Mucosa of stomach (tissue), 1 donor: Measurements from ENCODE around the gene LCP2.

Experiments
- H3K27me3 ChIP-seq: one replicate; pipeline ENCODE4 v1.7.0; 2013; ENCODE audit warnings: mild to moderate bottlenecking, low read length; ENCODE audit not compliant: control insufficient read depth, insufficient read depth
- H3K36me3 ChIP-seq: one replicate; pipeline ENCODE4 v1.7.0; 2013; ENCODE audit warnings: low read length; ENCODE audit not compliant: control insufficient read depth, insufficient read depth
- H3K4me1 ChIP-seq: one replicate; pipeline ENCODE4 v1.7.0; 2013; ENCODE audit warnings: mild to moderate bottlenecking, low read length; ENCODE audit not compliant: control insufficient read depth, insufficient read depth
- H3K4me3 ChIP-seq: one replicate; pipeline ENCODE4 v1.7.0; 2013; ENCODE audit warnings: low read length
- H3K9ac ChIP-seq: one replicate; pipeline ENCODE4 v1.7.0; 2013; ENCODE audit warnings: mild to moderate bottlenecking, low read length, moderate library complexity
- H3K9me3 ChIP-seq: one replicate; pipeline ENCODE4 v1.7.0; 2013; ENCODE audit warnings: mild to moderate bottlenecking, low read length, moderate library complexity; ENCODE audit not compliant: control insufficient read depth
- donor health status: Pancreatic carcinoma.

LCP2 gene

DNA sequence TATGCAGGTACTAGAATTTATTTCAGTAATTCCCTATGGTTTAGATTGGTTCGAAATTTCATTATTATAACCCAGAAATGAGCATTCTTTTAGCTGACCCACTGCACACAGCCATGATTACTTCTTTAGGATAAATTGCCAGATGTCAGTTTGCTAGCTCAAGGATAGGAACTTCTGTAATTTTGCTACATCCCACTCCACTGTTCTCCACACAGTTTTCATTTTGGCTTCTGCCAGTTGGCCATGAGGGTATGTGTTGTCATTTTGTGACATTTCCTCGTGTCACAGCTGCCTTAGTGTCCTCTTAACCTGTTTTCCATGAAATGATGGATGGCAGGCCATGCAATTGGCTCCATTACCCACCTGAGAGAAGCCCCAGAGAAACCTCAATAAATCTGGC is 16.2 kb upstream of the LCP2 start:
- no peaks in the 10 kb centered on the region for H3K27me3 ChIP-seq
- no peaks in the 10 kb centered on the region for H3K9me3 ChIP-seq
- peaks cover 4% of the 10 kb centered on the region for H3K4me1 ChIP-seq
- H3K4me3 ChIP-seq: no peak overlapping the region
- no peaks in the 10 kb centered on the region for H3K36me3 ChIP-seq
- H3K9ac ChIP-seq: no peak overlapping the region

DNA sequence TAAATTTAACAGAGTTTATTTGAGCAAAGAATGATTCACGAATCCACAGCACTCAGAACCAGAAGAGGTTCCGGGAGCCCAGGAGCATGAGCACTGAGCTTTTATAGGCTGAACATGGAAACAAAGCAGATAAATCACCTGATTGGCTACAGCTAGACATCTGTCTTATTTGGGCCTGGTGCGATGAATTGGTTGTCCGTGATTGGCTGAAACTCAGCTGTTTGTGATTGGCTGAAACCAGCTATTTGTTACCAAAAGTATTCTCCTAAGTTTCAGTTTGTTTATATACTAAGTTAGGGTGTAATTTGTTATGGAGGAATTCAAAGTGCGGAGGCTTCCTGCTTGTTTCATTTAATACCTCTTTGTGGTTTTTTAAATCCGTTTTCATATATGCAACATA is 15.8 kb upstream of the LCP2 start:
- no peak overlapping the region for H3K9ac ChIP-seq
- H3K27me3 ChIP-seq: no peaks in the 10 kb centered on the region
- no peak overlapping the region for H3K4me3 ChIP-seq
- no peaks in the 10 kb centered on the region for H3K36me3 ChIP-seq
- peaks cover 4% of the 10 kb centered on the region for H3K4me1 ChIP-seq
- H3K9me3 ChIP-seq: no peaks in the 10 kb centered on the region

DNA sequence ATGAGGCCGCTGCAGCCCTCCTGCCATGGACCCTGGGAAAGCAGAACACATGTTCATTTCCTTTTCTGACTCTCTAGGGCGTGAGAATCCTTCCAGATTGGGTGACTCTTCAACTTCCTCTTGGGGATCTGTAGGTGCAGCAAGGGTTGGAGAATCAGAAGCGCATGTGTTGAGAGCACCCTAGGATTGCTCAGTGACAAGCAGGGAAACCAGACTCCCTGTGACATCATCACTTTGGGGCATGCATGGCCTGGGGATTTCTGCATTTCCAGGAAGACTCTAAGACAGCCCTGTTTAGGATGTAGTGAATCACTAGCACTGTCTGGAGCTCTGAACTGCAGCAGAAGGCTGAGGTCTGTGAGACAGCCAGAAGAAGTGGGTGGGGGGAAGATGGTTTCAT is 15.1 kb upstream of the LCP2 start:
- no peak overlapping the region for H3K4me3 ChIP-seq

DNA sequence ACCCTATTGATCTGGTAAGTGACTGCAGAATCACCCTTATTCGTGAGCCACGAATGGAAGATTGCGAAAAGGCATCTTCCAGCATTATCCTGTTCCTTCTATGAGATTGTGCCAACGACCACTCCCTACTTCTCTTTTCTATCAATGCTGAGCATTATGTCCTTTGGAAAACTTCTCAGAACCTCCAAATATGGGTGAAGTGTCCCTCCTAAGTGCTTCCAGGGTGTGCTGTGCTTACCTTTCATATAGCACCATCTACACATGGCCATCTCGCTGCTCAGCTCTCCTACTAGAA is 14.7 kb upstream of the LCP2 start:
- no peaks in the 10 kb centered on the region for H3K27me3 ChIP-seq
- peaks cover 10% of the 10 kb centered on the region for H3K4me1 ChIP-seq
- H3K9me3 ChIP-seq: no peaks in the 10 kb centered on the region
- no peak overlapping the region for H3K4me3 ChIP-seq
- H3K9ac ChIP-seq: no peak overlapping the region
- no peaks in the 10 kb centered on the region for H3K36me3 ChIP-seq

More for the DNA sequence above, 15.1 kb upstream of the LCP2 start:
- no peaks in the 10 kb centered on the region for H3K27me3 ChIP-seq
- no peaks in the 10 kb centered on the region for H3K36me3 ChIP-seq
- H3K9ac ChIP-seq: no peak overlapping the region
- peaks cover 6% of the 10 kb centered on the region for H3K4me1 ChIP-seq
- no peaks in the 10 kb centered on the region for H3K9me3 ChIP-seq

DNA sequence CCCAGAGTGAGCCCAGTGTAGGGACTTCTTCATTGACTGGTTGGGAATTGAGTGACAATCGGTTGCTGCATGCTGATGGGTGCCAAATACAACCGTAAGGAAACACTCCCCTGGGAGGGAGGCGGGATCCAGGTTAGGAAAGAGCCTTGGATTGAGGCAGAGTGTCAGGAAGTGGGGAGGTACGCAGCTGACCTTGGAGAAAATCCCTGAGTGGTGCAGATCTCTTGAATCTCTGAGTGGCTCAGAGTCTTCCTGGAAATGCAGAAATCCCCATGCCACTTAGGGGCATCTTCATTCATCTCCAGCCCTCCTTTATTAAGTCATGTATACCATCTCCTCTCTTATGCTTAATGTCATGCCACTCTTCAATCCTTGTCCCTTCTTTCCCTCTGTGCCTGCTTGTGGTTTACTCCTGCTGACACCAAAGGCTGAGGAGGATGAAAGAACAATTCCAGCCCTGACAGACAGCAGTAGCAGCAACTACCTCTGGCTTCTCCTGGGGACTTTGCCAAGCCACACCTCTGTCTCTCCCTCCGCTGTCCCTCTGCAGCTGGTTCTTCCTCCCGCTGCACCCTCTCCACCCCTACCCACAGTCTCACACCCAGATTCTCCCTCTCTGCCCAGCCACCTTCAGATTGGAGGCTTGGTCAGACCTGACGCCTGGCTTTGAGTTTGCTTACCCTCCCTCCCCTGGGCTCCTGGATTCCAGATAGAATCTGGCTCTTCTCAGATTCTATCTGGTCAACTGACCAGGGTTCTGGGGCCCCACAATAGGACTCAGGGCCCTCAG is 14.1 kb upstream of the LCP2 start:
- H3K36me3 ChIP-seq: no peaks in the 10 kb centered on the region
- H3K4me1 ChIP-seq: peaks cover 13% of the 10 kb centered on the region
- no peak overlapping the region for H3K9ac ChIP-seq
- H3K9me3 ChIP-seq: no peaks in the 10 kb centered on the region
- no peaks in the 10 kb centered on the region for H3K27me3 ChIP-seq
- no peak overlapping the region for H3K4me3 ChIP-seq

DNA sequence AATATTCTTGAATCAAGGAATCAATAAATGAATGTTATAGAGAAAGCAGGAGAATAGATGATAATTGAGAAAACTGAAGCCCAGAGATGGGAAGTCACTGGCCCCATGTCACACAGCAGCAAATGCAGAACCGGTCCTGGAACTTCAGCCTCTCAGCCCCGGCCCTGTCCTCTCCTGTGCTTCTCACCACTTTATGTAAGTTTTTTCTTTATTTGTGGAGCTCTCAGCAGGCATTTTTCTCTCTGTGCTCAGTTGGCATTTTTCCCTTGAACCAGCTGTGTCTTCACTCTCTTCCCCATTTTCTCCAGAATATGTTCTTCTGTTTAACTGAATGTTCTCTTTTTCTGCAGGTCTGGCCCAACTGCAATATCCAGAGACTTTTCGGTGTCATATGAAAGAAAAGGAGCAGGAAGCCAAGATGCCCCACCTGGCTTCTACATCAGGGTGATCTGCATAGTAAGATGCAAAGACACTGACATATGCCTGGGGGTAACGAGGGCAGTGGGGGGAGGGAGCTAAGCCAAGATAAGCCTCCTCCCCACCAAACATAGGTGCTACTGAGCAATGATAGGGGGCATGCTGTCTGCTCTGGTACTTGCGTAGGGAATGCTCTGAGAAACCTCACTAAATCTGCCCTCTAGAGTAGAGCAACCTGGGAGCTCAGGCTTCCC is 12.8 kb upstream of the LCP2 start:
- Histone ChIP-seq H3K9me3 (no peaks in the 10 kb centered on the region), H3K4me3 (no peak overlapping the region), H3K9ac (no peak overlapping the region), H3K36me3 (no peaks in the 10 kb centered on the region), H3K4me1 (peaks cover 13% of the 10 kb centered on the region), H3K27me3 (no peaks in the 10 kb centered on the region)

DNA sequence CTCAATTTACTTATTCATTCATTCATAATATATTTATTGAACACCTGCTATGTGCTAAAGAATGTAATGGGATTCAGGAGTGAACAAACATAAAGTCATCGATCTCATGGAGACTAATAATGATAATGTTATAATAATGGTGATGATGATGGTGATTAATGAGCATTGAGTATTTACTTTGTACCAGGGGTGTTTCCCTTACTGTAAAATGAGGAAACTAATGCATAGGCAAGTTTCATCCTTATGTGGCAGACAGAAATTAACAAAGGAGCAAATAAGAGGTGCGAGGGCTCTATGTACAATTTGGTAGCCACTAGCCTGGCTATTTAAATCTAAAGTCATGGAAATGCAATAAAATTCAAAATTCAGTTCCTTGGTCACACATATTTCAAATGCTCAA is 11.1 kb upstream of the LCP2 start:
- H3K4me1 ChIP-seq: peaks cover 13% of the 10 kb centered on the region

DNA sequence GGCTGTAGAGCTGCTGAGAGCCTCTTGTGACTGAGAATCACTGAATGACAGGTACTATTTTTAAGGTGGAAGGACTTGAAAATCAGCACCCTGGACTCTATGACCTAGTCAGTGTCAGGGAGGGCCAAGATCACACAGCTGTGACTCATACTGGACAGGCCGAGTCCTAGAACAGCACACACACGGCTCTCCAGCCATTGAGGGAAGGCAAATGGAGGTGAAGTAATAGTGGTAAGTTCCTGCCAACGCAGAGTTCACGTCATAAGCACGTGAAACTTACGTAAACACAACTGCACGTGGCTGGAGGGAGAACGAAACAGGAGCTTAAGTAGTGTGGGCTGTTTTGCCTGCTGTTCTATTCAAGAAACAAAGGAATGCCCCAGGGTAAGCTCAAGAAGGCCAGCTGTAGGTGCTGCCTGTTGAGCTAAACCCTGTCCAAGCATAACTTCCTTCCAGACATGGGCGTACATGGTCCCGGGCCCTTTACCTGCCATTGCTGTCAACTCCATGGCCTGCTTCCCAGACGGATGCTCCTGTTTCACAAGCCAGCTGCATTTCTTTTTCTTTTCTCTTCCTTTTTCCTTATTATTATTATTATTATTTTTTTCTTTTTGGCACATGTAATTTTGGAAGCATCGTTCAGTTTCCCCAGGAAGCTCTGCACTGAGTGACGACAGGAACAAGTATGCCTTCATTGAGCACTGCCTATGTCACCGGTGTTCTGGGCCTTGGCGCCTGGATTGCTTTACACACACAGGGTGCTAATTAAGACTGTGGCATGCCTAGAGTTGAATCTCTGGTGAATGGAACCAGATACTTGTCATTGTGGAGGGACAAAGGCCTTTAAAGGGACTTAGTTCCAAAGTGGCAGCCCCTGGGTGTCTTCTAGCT is 10.2 kb upstream of the LCP2 start:
- Histone ChIP-seq H3K4me1 (peaks cover 13% of the 10 kb centered on the region), H3K9ac (no peak overlapping the region), H3K4me3 (no peak overlapping the region), H3K27me3 (no peaks in the 10 kb centered on the region), H3K9me3 (no peaks in the 10 kb centered on the region), H3K36me3 (no peaks in the 10 kb centered on the region)

More for the DNA sequence above, 11.1 kb upstream of the LCP2 start:
- H3K27me3 ChIP-seq: no peaks in the 10 kb centered on the region
- H3K9ac ChIP-seq: no peak overlapping the region
- H3K4me3 ChIP-seq: no peak overlapping the region
- H3K9me3 ChIP-seq: no peaks in the 10 kb centered on the region
- H3K36me3 ChIP-seq: no peaks in the 10 kb centered on the region

DNA sequence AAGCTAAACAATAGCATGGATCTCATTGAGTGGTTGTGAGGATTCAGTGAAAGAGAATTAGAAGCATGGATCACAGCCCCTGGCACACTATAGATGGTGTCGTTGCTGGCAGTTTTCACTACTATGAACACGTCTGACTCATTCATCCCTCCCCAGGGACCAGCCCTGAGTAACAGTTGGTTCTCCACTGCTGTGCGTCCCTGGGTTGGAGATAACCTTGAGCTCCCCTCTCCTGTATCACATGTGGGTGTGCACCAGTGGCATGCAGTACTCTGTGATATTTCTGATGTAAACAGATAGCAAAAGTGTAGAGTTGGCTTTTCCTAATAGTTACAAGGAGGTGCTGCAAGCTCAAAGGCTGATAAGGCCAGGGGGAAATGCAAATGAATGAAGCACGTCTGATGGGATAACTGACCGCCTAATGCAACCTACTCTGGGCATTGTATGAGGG is 8.8 kb upstream of the LCP2 start:
- Histone ChIP-seq H3K27me3 (no peaks in the 10 kb centered on the region), H3K4me3 (no peak overlapping the region), H3K9ac (no peak overlapping the region), H3K9me3 (no peaks in the 10 kb centered on the region), H3K36me3 (no peaks in the 10 kb centered on the region), H3K4me1 (peaks cover 9% of the 10 kb centered on the region)

DNA sequence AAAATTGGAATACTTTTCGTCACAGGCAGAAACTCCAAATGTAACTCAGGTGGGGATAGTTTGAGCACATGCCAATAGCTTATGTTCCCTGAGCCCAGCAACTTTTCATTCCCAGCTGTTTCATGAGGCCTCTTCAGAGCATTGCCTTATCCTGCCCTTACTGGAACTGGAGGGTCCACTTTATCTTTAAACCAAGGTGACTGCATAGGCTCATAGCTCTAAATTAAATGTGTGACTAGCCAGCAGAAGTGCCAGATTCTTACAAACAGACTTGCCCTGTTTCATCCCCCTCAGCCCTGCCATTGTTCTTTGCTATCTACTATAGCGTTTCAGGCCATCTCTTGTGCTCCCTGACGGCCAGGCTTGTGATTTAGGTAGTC is 8.1 kb upstream of the LCP2 start:
- Histone ChIP-seq H3K4me1 (peaks cover 9% of the 10 kb centered on the region), H3K4me3 (no peak overlapping the region), H3K27me3 (no peaks in the 10 kb centered on the region), H3K9ac (no peak overlapping the region), H3K36me3 (no peaks in the 10 kb centered on the region), H3K9me3 (no peaks in the 10 kb centered on the region)

DNA sequence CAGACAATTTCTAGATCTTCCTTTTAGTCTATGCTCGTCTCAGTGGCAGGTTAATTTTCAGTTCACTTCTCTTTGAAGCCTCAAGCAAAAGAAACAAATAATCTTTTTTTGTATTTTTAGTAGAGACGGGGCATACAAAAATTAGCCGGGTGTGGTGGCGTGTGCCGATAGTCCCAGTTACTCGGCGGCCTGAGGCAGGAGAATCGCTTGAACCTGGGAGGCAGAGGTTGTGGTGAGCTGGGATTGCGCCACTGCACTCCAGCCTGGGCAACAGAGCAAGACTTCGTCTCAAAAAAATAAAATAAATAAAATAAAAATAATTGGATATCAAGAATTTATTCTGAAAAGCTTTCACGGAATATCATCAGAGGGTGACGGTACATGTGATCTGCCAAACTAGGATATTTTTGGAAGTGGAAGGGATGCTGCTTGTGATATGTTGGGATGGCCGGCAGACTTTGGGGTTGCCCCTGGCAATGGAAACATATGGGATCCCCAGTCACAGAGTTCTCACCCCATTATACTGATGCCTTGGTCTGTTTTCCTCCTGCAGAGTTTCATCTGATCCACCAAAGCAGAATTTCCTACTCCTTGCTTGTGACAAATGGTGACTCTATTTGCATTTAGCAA is 7.6 kb upstream of the LCP2 start:
- Histone ChIP-seq H3K4me1 (peaks cover 9% of the 10 kb centered on the region), H3K9ac (no peak overlapping the region), H3K9me3 (no peaks in the 10 kb centered on the region), H3K4me3 (no peak overlapping the region), H3K36me3 (no peaks in the 10 kb centered on the region), H3K27me3 (no peaks in the 10 kb centered on the region)

DNA sequence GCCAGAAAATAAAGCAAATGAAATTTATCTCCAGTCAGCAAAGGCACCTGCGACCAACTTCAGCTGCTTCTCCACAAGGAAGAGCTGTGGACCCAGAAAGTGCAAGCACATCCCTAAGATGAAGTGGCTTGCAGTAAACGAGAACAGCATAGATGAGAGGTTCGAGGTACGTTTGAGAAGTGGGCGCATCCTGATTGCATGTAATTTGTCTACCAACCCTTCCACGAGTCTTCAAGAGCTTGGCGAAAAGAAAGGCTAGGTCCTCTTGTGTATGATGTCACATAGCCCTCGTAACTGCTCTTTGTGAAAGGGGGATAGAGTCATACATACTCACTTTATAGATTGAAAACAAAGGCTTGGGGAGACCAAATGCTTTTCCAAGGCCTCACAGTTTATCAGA is 6.0 kb upstream of the LCP2 start:
- Histone ChIP-seq H3K4me3 (no peak overlapping the region), H3K9me3 (no peaks in the 10 kb centered on the region), H3K4me1 (peaks cover 9% of the 10 kb centered on the region), H3K9ac (no peak overlapping the region), H3K27me3 (no peaks in the 10 kb centered on the region), H3K36me3 (no peaks in the 10 kb centered on the region)
